HG02973 (cell line): ENCODE results near the gene S100P.

Source experiments
- ATAC-seq: cut with Tn5 transposase; IDR thresholded peaks from one replicate; pipeline ENCODE4 v1.9.1; 2021; ENCODE audit warnings: moderate library complexity; ENCODE audit not compliant: unreplicated experiment

Gene S100P

DNA sequence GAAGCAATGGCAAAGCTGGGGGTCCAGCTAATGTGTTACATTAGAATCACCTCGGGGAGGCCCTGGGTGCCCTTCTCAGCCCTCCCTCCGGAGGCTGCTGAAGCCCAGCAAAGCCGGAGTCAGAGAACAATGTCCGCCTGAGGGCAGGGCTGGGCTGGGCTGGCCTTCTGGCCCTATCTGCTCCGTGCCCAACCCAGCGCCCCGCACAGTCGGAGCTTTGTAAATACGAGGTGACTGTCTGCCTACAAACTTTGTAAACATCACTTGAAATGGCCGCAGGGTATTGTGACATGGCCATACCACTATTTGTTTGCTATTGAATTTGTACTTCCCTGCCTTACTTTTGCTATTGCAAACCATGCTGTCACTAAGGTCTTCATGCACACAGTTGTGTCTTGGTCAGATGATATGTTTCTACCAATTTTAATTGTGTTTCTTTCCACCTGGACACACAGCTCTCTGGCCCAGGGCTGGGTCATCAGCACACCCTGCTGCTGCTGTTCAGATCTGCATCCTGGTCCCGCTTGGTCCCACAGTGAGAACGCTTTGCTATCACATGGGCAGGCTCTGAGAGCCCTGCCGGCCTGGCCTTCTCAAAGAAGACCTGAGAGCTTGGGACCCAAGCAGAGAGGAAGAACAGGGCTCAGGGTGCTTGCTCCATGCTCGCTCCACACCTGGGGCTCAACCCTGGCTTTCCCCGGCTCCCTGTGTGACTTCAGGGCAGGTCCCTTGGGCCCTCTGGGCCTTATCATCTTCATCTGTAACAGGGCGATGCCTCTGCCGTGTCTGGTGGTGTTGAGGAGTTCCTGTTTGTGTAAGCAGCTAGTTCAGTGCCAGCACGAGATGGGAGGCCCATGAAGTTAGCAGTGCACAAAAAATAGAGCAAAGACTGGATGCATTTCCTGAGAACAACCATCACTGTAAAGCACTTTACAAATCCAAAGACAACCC lies 2.3 kb downstream of the S100P start:
- ATAC-seq = no peak

DNA sequence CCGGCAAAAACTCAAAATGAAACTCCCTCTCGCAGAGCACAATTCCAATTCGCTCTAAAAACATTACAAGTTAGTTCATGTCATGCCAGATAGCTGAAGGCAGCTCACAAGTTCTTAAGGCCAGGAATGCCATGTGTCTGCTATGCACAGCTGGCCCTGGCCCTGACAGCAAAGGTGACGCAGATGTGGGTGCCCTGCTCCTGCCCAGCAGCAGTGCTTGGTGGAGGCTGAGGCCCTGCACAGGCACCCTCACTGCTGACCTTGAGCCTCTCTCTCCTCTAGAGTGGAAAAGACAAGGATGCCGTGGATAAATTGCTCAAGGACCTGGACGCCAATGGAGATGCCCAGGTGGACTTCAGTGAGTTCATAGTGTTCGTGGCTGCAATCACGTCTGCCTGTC lies 2.9 kb downstream of the S100P start:
- ATAC-seq = no peak

DNA sequence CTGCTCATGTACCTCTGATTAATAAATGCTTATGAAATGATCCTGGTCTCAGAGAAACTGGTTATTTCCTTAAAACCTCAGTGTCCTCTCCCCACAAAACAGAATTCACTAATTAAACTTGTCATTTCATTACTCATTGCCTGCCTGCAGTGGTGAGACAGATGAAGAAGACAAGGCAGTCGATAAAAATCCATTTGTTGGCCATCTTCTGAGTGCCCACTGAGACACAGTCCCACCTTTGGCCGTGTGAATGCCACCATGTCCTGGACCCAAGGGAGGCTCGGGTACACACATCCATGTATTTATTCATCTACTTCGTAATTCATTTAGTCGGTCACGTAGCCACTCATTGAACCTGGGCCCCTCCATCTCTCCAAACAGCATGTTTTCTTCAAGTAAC lies 3.5 kb downstream of the S100P start:
- ATAC-seq = no peak

DNA sequence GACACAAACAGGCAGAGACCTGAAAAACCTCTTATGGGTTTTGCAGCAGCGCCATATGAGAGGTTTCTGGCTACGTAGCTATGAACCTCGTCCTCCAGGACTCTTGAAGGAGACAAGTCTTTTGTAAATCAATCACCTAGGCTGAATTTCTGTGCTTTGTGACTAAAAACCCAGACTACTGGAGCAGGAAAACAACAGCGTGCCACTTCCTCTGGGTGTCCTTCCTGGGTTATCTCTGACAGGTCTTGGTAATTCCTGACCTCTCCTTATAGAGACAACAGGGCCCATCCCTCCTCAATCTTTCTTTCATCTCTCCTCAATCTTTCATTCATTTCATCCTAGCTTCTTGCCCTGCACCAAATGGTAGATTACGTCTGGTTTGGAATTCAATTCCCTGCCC lies 5.7 kb downstream of the S100P start:
- no peak for ATAC-seq

DNA sequence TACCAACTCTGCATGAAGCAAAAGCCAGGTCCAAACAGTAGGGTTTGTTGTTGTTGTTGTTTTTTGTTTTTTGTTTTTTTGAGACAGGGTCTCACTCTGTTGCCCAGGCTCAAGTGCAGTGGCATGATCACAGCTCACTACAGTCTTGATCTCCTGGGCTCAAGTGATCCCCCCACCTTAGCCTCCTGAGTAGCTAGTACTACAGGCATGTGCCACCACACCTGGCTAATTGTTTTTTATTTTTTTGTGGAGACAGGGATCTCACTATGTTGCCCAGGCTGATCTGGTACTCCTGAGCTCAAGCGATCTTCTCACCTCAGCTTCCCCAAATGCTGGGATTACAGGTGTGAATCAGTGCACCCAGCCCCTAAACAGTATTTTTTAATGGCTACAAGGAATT lies 6.2 kb downstream of the S100P start:
- ATAC-seq = no peak

DNA sequence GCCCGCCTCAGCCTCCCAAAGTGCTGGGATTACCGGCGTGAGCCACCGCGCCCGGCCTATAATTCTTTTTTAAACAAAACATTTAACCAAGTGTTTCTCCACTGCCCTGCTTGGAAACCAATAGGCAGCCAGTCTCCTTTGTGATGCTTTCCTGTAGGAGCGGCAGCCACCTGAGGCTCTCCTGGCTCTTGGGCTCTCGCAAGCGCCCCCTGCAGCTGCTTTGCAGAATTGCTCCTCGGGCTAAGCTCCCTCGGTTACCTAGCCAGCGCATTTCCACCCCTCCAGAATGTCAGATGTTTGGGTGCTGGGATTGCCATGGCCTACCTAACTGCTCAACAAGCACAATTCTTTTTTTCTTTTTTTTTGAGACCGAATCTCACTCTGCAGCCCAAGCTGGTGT lies 7.7 kb downstream of the S100P start:
- no peak for ATAC-seq

DNA sequence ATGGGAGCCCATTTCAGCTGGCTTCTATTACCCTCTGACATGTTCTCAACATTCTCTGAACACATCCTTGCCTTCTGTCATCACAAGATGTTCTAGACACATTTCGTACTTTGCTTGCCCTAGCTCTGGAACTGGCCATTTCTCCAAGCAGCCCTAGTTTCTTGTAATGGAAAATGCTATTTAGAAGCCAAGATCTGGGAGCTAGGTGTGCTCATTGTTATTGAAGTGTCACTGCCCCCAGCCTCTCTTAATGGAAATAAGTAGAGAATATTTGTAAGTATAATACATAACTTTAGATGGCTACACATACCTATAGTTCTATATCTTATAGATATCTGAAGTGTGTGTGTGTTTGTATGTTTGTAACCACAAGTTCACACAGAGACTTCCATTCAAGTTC lies 9.1 kb downstream of the S100P start:
- no peak for ATAC-seq

DNA sequence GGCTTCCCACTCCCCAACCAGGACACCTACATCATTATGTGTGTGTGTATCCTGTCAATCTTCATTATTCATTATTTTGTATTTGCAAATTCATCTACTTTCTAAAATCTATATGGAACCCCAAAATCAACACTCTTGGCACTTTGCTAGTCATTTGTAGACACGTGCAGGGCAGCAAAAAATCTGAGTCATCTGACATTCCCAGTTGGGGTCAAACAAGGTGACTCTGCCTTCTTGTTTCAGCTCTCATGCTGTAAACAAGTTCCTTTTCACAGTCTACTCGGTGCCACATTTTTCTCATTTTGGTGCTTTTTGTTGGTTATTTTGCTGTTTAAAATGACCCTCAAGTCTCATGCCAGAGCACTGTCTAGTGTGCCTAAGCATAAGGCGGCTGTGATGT lies 10.1 kb downstream of the S100P start:
- ATAC-seq = no peak

DNA sequence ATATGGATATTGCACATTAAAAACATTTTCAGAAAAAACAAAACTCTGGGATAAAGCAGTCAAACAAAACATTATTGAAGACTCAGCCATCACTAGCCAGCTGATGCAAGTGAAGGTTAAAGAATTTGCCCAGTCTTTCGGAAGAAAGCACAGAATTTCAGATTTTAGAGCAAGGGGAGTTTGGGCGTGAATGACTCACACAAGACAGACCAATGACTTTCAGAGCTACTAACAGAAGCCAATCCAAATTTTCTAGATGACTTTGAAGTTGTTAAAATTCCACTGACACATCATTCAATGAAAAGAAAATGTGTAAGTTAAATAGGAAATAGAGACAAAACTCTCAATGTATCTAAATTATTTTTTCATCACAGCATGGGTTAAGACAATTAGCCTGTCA lies 12.0 kb downstream of the S100P start:
- ATAC-seq = no peak

DNA sequence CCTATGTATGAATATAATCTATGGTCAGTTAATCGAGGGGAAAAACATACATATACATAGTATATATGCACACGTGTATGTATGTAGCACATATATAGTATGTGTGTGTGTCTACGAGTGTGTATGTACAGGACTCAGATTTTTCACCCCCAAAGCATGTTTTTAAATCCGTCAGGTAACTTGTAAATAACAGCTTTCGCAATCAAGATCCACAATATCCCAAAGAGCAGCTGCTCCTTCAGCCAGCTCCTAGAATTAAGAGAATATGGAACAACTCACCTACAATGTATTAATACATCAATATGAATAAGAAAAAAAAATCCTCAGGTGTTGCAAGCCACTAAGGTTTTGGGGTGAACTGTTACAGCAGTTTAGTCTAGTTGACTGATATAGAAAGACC lies 12.5 kb downstream of the S100P start:
- ATAC-seq = no peak

DNA sequence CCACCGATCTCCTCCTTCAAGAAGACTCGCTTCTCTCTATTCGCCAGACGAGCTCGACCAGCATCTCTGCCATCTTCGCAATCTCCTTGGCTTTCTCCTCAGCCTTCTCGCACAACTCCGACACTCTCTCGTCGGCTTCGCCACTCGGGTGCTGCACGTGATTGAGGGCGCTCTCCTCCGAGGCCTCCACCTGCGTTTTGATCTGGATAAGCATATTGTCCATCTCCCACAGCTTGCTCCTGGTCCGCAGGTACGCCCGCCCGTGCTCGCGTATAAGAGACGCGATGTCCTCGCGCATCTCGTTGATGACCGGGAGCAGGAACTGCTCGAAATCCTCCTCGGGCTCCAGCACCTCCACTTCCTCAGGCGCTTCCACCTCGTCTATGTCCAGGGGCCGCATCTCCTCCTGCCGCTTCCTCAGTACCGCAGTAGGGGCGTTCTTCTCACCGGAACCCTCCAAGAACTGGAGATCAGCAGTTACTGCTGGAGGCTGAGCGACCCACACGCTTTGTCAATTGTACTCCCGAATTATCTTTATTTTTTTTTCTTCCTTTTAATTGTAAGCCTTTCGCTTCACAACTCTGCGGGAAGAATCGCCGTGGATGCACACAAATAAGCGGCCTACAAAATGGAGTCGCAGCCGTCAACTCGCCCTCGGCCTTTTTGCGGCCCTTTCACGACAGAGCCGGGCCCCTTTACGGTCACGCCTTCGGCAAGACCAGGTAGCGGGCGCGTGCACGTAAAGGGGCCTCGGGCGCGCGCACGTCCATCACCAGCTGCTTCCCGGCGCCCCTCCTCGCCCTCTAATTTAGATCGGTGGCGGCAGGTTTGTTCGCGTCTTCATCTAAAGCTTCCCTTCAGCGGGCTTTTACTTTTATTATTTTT lies 15.8 kb downstream of the S100P start, which contains the start of gene MRFAP1L1:
MRFAP1L1 (minus strand) TSS at position 636 of the 885 bp plus-strand sequence; CDS start at position 400, 236 bp downstream.
- ATAC-seq = peak; percentile 70

DNA sequence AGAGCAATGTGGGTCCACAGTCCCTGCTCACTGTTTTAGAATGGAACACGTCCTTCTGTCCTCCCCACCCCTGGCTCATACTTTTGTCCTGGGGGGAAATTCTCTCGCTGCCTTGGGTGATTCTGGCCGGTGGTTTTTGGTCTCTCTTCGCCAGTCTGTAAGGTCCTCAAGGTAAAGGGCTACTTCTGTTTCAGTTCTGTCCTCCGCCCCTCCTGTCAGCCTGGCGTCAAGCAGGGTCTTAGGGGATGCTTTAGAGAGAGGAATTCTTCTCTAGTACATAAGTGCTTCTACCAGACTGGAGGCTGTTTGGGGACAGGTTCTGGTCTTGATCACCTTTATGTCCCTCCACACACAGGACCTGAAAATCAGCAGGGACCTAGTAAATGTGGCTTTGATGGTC lies 16.6 kb downstream of the S100P start:
- no peak for ATAC-seq

DNA sequence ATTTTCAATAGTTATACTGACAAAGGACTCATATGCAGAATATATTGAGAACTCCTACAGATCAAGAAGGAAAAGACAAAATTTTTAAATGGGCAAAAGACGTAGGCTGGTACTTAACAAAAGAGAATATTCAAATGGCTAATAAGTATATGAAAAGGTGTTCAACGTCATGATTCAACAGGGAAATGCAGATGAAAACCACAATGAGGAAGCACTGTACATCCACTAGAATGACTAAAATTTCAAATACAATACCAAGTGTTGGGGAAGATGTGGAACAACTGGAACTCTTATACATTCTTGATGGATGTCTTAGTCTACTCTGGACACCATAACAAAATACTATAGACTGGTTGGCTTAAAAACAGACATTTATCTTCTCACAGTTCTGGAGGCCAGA lies 17.3 kb downstream of the S100P start:
- no peak for ATAC-seq

DNA sequence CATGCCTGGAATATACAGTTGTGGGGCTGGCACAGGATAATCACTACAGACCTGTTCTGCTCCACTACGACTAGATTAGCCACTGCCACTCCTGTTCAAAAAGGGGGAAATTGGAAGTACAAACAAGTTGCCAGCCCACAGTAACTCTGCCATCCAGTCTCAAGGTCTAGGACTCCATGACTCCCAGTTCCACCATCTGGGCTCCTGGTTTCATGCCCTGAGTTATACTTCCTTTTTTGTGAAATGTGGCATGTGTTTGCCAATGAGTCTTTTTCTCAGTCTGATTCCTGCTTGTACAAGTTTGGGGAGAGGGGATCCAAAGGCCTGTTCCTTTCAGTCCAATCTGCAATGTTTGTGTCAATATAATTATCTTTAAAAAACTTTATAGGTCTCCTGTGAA lies 21.3 kb downstream of the S100P start:
- no peak for ATAC-seq

DNA sequence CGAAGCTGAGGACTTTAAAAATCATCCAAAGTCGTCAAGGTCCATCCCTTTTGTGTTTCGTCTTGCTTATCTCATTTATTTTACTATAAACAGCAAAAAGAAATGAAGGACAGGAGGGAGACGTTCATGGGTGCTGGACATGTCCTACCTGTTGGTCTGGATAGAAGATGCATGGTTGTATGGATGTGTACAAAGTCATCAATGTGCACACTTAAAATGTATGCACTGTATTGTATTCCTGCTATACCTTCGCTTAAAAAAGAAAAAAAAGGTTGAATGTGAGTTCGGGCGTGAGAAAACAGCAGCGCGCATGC lies 22.0 kb downstream of the S100P start:
- no peak for ATAC-seq

DNA sequence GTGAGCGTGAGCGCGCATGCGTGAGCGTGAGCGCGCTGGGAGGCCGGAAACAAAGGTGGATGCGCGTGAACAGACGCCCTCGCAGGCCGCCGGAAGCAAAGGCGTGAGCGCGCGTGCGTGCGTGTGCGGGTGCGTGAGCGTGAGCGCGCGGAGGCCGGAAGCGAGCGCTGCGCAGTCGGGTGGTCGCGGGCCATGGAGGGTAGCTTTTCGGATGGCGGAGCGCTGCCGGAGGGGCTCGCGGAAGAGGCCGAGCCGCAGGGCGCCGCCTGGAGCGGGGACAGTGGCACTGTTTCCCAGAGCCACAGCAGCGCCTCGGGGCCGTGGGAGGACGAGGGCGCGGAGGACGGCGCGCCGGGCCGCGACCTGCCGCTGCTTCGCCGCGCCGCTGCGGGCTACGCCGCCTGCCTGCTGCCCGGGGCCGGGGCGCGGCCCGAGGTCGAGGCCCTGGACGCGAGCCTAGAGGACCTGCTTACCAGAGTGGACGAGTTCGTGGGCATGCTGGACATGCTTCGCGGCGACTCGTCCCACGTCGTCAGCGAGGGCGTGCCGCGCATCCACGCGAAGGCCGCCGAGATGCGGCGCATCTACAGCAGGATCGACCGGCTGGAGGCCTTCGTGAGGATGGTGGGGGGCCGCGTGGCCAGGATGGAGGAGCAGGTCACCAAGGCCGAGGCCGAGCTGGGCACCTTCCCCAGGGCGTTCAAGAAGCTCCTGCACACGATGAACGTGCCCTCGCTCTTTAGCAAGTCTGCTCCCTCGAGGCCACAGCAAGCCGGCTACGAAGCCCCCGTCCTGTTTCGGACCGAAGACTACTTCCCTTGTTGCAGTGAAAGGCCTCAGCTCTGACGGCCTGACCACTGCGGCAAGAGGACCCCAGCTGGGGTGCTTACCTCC lies 22.6 kb downstream of the S100P start, which contains the start of gene BLOC1S4:
BLOC1S4 (plus strand) TSS at position 157 of the 894 bp plus-strand sequence; CDS start at position 193, 36 bp downstream.
- peak; percentile 77 for ATAC-seq

DNA sequence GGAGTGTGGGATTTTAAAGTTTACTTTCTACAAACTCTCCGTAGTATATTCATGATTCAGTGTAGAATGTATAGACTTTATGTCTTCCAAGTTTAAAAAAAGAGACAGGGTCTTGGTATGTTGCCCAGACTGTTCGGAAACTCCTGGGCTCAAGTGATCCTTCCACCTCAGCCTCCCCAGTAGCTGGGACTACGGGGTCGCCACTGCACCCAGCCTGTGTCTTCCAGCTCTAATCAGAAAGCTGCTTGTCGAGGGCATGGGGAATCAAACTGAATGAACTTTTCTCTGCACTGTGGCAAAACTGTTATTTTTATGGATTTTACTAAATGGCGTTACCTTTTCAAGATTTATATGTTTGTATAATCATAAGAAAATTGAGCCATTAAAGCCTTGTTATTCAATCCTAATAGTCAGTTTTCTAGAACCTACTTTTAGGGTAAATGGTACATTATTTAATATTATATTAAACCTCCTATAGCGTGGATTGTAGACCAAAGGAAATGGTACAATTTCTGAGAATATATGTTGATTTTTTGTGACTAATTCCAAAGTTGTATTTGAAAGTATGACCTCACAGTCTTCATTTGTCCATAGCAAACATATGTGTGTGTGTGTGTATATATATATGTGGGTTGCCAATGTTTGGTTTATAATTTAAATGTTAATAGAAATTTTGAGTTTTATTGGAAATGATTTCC lies 23.4 kb downstream of the S100P start:
- ATAC-seq = no peak

DNA sequence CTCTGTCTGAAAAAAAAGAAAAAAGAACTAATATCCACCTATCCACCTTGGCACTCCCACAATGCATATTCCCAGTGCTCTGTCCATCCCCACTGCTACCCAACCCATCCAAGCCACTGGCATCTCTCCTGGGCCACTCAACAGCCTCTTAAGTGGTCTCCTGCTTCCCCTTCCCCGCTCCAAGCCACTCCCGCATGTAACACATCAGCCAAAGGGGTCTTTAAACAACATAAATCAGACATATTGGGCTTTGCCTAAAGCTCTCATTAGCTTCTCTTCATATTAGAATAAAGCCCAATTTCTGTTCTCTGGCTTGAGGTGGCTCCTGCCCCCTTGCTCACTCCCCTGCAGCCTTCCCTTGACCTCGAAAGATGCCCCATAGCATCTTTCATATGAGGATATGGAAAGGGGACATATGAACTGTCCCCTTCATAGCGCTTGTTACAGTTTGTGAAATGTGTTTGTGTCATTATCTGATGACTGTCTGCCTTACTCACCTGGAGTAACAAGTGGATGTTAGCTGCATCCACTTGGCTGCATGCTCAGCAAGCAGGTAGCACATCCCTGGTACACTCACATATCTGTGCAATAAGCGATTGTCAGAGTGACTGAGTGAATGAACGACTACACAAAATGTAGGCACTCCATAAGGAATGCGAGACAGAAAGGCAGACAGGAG lies 25.4 kb downstream of the S100P start:
- no peak for ATAC-seq

DNA sequence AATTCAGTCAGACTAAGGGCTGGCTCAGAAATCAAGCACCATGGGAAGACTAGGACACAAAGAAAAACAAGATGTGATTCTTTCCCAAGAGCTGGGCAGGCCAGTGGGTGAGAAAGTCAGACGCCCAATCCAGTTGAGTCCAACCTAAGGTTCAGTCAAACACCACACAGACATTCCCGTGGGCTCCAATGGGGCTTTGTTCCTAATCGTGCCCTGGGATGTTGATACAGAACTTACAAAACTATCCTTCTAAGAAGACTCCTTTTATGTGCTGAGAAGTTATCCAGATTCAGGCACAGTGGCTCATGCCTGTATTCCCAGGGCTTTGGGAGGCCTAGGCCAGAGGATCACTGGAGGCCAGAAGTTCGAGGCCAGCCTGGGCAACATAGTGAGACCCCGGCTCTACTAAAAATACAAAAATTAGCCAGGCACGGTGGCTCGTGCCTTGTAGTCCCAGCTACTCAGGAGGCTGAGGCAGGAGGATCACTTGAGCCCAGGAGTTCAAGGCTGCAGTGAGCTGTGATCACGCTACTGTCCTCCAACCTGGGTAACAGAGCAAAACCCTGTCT lies 26.0 kb downstream of the S100P start:
- no peak for ATAC-seq
